ENCODE data around the gene CHMP3.

DNA sequence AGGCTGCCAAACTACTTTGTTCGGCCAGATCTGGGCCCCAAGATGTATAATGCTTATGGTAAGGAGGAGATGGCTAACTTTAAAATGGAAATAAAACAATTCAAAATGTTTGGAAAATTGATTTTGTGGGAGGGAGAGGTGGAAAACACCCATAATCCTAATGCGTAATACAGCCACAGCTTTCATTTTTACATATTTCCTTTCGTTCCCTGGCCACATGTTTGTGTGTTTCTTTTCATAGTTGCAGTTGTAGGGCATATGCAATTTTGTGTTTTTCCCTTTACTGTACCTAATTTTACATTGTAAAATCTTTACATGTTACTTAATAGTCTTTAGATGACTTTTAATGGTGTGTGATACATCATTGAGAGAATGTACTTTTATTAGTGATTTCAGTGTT, 77.4 kb downstream of the CHMP3 start:
- TF ChIP-seq, protein P1, sequence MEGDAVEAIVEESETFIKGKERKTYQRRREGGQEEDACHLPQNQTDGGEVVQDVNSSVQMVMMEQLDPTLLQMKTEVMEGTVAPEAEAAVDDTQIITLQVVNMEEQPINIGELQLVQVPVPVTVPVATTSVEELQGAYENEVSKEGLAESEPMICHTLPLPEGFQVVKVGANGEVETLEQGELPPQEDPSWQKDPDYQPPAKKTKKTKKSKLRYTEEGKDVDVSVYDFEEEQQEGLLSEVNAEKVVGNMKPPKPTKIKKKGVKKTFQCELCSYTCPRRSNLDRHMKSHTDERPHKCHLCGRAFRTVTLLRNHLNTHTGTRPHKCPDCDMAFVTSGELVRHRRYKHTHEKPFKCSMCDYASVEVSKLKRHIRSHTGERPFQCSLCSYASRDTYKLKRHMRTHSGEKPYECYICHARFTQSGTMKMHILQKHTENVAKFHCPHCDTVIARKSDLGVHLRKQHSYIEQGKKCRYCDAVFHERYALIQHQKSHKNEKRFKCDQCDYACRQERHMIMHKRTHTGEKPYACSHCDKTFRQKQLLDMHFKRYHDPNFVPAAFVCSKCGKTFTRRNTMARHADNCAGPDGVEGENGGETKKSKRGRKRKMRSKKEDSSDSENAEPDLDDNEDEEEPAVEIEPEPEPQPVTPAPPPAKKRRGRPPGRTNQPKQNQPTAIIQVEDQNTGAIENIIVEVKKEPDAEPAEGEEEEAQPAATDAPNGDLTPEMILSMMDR (IDR thresholded peaks at IDR 0.05): no peak
- TF ChIP-seq POLR2A (IDR thresholded peaks at IDR 0.05): no peak

Data from body of pancreas (tissue), 4 donors.